Keratinocyte (primary cell): Measurements from ENCODE around the gene OPN4. TPM values are rescaled to one million over a fixed set of nuclear protein-coding genes. Genes with fewer than 3 reads are reported as not detected.

ENCODE experiments used
- DNase-seq: peaks from one replicate; pipeline ENCODE4 v3.0.0-alpha.2; 2011; ENCODE audit warnings: low read depth, missing footprints, low spot score
- FAIRE-seq: peaks from 2 replicates; lab custom pipeline; 2011; peaks lifted over from hg19 to GRCh38; lab: Jason Lieb, UNC
- H2AFZ ChIP-seq: 2 replicates; pipeline ENCODE4 v1.6.0; 2012; ENCODE audit warnings: low read length, control low read depth, inconsistent platforms; ENCODE audit not compliant: control insufficient read depth
- H3K27ac ChIP-seq: 2 replicates; pipeline ENCODE4 v1.5.1; 2011; ENCODE audit warnings: low read length; ENCODE audit not compliant: control insufficient read depth, insufficient read depth
- H3K27me3 ChIP-seq: 3 replicates; pipeline ENCODE4 v1.6.0; 2011; ENCODE audit warnings: low read length; ENCODE audit not compliant: control insufficient read depth, insufficient read depth; ENCODE audit errors: extremely low read depth
- H3K36me3 ChIP-seq, 2 experiments: 2 replicates in 1 of 2; 3 replicates in 1 of 2; pipeline ENCODE4 v1.5.1; 2011; ENCODE audit warnings: low read length in 2 of 2, mild to moderate bottlenecking in 1 of 2; ENCODE audit not compliant: control insufficient read depth in 2 of 2, insufficient read depth in 2 of 2; ENCODE audit errors: extremely low read depth in 1 of 2
- H3K4me1 ChIP-seq: 3 replicates; pipeline ENCODE4 v1.5.1; 2011; ENCODE audit warnings: low read length; ENCODE audit not compliant: control insufficient read depth, insufficient read depth; ENCODE audit errors: extremely low read depth
- H3K4me2 ChIP-seq: 3 replicates; pipeline ENCODE4 v1.6.0; 2011; ENCODE audit warnings: low read depth, low read length; ENCODE audit not compliant: control insufficient read depth, insufficient read depth; ENCODE audit errors: extremely low read depth
- H3K4me3 ChIP-seq, 3 experiments: fragments of 200-600 bp in 1 of 3; sonication (generic) in 1 of 3; 2 replicates in 2 of 3; 3 replicates in 1 of 3; pipeline ENCODE4 v1.5.1; 2011 to 2016; ENCODE audit warnings: low read length in 3 of 3, mild to moderate bottlenecking in 3 of 3, control low read depth in 2 of 3, inconsistent platforms in 1 of 3, low read depth in 1 of 3, mixed read lengths in 1 of 3, mixed run types in 1 of 3, moderate library complexity in 1 of 3; ENCODE audit not compliant: control insufficient read depth in 2 of 3, insufficient read depth in 2 of 3; ENCODE audit errors: extremely low read depth in 1 of 3
- H3K79me2 ChIP-seq: 2 replicates; pipeline ENCODE4 v1.6.0; 2012; ENCODE audit warnings: low read length; ENCODE audit not compliant: control insufficient read depth, insufficient read depth
- H3K9ac ChIP-seq: 3 replicates; pipeline ENCODE4 v1.6.0; 2011; ENCODE audit warnings: low read length; ENCODE audit not compliant: control insufficient read depth, insufficient read depth; ENCODE audit errors: extremely low read depth
- H3K9me1 ChIP-seq: 3 replicates; pipeline ENCODE4 v1.6.0; 2011; ENCODE audit warnings: low read length; ENCODE audit not compliant: control insufficient read depth, insufficient read depth; ENCODE audit errors: extremely low read depth
- H3K9me3 ChIP-seq: 2 replicates; pipeline ENCODE4 v1.5.1; 2012; ENCODE audit warnings: low read depth, low read length; ENCODE audit not compliant: control insufficient read depth
- H4K20me1 ChIP-seq: 3 replicates; pipeline ENCODE4 v1.6.0; 2011; ENCODE audit warnings: low read length; ENCODE audit not compliant: control insufficient read depth, insufficient read depth; ENCODE audit errors: extremely low read depth
- CTCF ChIP-seq, 3 experiments: IDR thresholded peaks in 1 of 3; conservative IDR thresholded peaks in 1 of 3; optimal IDR thresholded peaks in 1 of 3; 2 replicates in 2 of 3; 3 replicates in 1 of 3; pipeline versions ENCODE3 to v1.5.1; 2011; ENCODE audit warnings: low read length in 3 of 3, mild to moderate bottlenecking in 3 of 3, moderate library complexity in 2 of 3, control low read depth in 1 of 3, inconsistent platforms in 1 of 3; ENCODE audit not compliant: insufficient read depth in 2 of 3; ENCODE audit errors: extremely low read depth in 1 of 3
- EZH2 ChIP-seq: IDR thresholded peaks from one replicate; pipeline ENCODE4 v1.6.1; 2012; ENCODE audit warnings: inconsistent platforms, mild to moderate bottlenecking, low read length, moderate library complexity
- dilution Hi-C: fragments of 300-500 bp; cut with MboI; formaldehyde crosslinking; loops from one replicate; pipeline ENCODE4 v1.7.0; 2020; ENCODE audit warnings: low sequenced_read_pairs; ENCODE audit not compliant: extremely low pct_ligation_motif_present
- polyA plus RNA-seq, 5 experiments: library from polyadenylated mRNA; depleted of rRNA in 3 of 5; stranded (reverse) in 3 of 5; stranded (forward) in 1 of 5; unstranded in 1 of 5; fragments of >200 nt; gene quantifications; 1 replicate in 1 of 5; 2 replicates in 3 of 5; 3 replicates in 1 of 5; pipeline versions ENCODE4 v1.2.1 to v1.2.3, GENCODE V29; 2011 to 2012; ENCODE audit warnings: missing spikeins in 2 of 5, low read depth in 1 of 5, low replicate concordance in 1 of 5

Gene OPN4
- polyA plus RNA-seq, 1 donor (not counting 4 experiments of a cell fraction or from before 2014, with no cell fraction given): not detected

- Histone ChIP-seq H4K20me1 (no peaks in the 10 kb centered on the region), H3K36me3 (no peaks in the 10 kb centered on the region), H3K9ac (no peak overlapping the region), H3K27me3 (peaks cover 7% of the 10 kb centered on the region), H3K9me3 (no peaks in the 10 kb centered on the region), H2AFZ (no peak overlapping the region), H3K4me3 (no peak overlapping the region), H3K4me1 (peaks cover 33% of the 10 kb centered on the region), H3K79me2 (no peaks in the 10 kb centered on the region), H3K9me1 (peaks cover 2% of the 10 kb centered on the region), H3K27ac (no peak overlapping the region), H3K4me2 (peak overlapping the region; percentile 31)
- DNase-seq (no peak), FAIRE-seq (peak; percentile 69)
- dilution Hi-C loops: no loop called here
- TF ChIP-seq CTCF (optimal IDR thresholded peaks at IDR 0.05 in 1 of 3, IDR thresholded peaks at IDR 0.05 in 1 of 3, conservative IDR thresholded peaks at IDR 0.05 in 1 of 3; ENCODE audit: extremely low read depth in 1 of 3, insufficient read depth in 2 of 3, low read length in 3 of 3) (no peak), EZH2 (no peak)
Measured at GRCh38 chr10:86647773-86648703, 6.3 kb upstream of the OPN4 start.

GRCh38 chr10:86648704-86649427, 5.5 kb upstream of the OPN4 start:
- no peak overlapping the region for H3K27ac ChIP-seq
- peak; percentile 86 for FAIRE-seq
- no peak overlapping the region for H2AFZ ChIP-seq

More at GRCh38 chr10:86648704-86649427, 5.5 kb upstream of the OPN4 start:
- TF ChIP-seq CTCF (optimal IDR thresholded peaks at IDR 0.05 in 1 of 3, IDR thresholded peaks at IDR 0.05 in 1 of 3, conservative IDR thresholded peaks at IDR 0.05 in 1 of 3; ENCODE audit: extremely low read depth in 1 of 3, insufficient read depth in 2 of 3, low read length in 3 of 3) (no peak), EZH2 (no peak)
- no peaks in the 10 kb centered on the region for H3K36me3 ChIP-seq
- peaks cover 33% of the 10 kb centered on the region for H3K4me1 ChIP-seq
- H4K20me1 ChIP-seq: no peaks in the 10 kb centered on the region
- no peaks in the 10 kb centered on the region for H3K9me3 ChIP-seq
- peaks cover 2% of the 10 kb centered on the region for H3K9me1 ChIP-seq
- H3K27me3 ChIP-seq: peaks cover 11% of the 10 kb centered on the region
- no peaks in the 10 kb centered on the region for H3K79me2 ChIP-seq
- peak overlapping the region; percentile 27 for H3K4me2 ChIP-seq
- no peak overlapping the region for H3K4me3 ChIP-seq
- H3K9ac ChIP-seq: no peak overlapping the region
- DNase-seq: no peak
- dilution Hi-C loops: no loop called here
